ENCODE data around the gene IFITM1. TPM values are rescaled to one million over a fixed set of nuclear protein-coding genes. Genes with fewer than 3 reads are reported as not detected.

The IFITM1 gene
- total and polyA plus RNA-seq, 2 donors (not counting 3 experiments of a cell fraction or from before 2014, with no cell fraction given), result 11.5 to 24.6 TPM

GRCh38 chr11:290621-291231 lies 23.1 kb upstream of the IFITM1 start:
- Histone ChIP-seq H3K36me3 (ENCODE audit: control insufficient read depth in 2 of 2, extremely low read depth in 1 of 2, insufficient read depth in 2 of 2, low read length in 2 of 2) (peaks cover 0 to 8% of the 10 kb centered on the region in 2 experiments), H3K9me1 (replicated peaks; ENCODE audit: control insufficient read depth, extremely low read depth, insufficient read depth, low read length) (no peaks in the 10 kb centered on the region), H3K27me3 (ENCODE audit: control insufficient read depth in 2 of 2, insufficient read depth in 2 of 2, low read length in 2 of 2) (peaks cover 8% of the 10 kb centered on the region in 2 experiments), H3K79me2 (ENCODE audit: control insufficient read depth, insufficient read depth, low read length) (no peaks in the 10 kb centered on the region), H4K20me1 (replicated peaks; ENCODE audit: control insufficient read depth, extremely low read depth, insufficient read depth, low read length) (no peaks in the 10 kb centered on the region), H3K4me3 (replicated peaks in 1 of 3; ENCODE audit: insufficient read depth in 1 of 3, low read depth in 1 of 3, low read length in 3 of 3) (no peak overlapping the region), H2AFZ (ENCODE audit: low read depth, low read length) (no peak overlapping the region), H3K27ac (ENCODE audit: insufficient read depth, low read depth, low read length) (no peak overlapping the region), H3K4me2 (ENCODE audit: insufficient read depth, low read length) (no peak overlapping the region), H3K9me3 (replicated peaks; ENCODE audit: control insufficient read depth, insufficient read depth, low read length) (no peaks in the 10 kb centered on the region), H3K9ac (replicated peaks; ENCODE audit: extremely low read depth, insufficient read depth, low read length) (no peak overlapping the region), H3K4me1 (ENCODE audit: control insufficient read depth, extremely low read depth, insufficient read depth, low read length) (peaks cover 3% of the 10 kb centered on the region)
- ChIA-PET POLR2A (no interaction called here), CTCF (interaction anchor here (1.0 to 2.2 kb wide), 2 partner anchors 15 to 40 kb away, joined by 5 to 11 read pairs; no protein-coding TSS in a partner anchor)
- intact Hi-C loops (cut with micrococcal nuclease) (no loop called here), dilution Hi-C loops (cut with MboI; ENCODE audit: extremely low pct_ligation_motif_present, low sequenced_read_pairs) (no loop called here)
- BruUV-seq (replicated peaks), result no TSS peak
- DNase-seq (ENCODE audit: low read depth, low spot score), result no peak
- no peak for TF ChIP-seq GATA2 (IDR thresholded peaks at IDR 0.05; ENCODE audit: insufficient read depth, insufficient read length, low read depth, low read length)
- TF ChIP-seq EZH2 (IDR thresholded peaks at IDR 0.05; ENCODE audit: borderline replicate concordance, low read depth, low read length, severe bottlenecking), result no peak
- TF ChIP-seq MYC (IDR thresholded peaks at IDR 0.05; ENCODE audit: low read depth, low read length), result no peak
- no peak for TF ChIP-seq POLR2A (IDR thresholded peaks at IDR 0.05; ENCODE audit: low read depth, low read length)
- no peak for TF ChIP-seq FOS (IDR thresholded peaks at IDR 0.05; ENCODE audit: borderline replicate concordance, insufficient read depth, low read length)
- TF ChIP-seq, protein P1, sequence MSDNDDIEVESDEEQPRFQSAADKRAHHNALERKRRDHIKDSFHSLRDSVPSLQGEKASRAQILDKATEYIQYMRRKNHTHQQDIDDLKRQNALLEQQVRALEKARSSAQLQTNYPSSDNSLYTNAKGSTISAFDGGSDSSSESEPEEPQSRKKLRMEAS (IDR thresholded peaks at IDR 0.05; ENCODE audit: insufficient read depth, insufficient read length), result no peak
- TF ChIP-seq POLR2AphosphoS5 (IDR thresholded peaks at IDR 0.05; ENCODE audit: insufficient read depth, low read depth, low read length), result no peak
- TF ChIP-seq, protein P2, sequence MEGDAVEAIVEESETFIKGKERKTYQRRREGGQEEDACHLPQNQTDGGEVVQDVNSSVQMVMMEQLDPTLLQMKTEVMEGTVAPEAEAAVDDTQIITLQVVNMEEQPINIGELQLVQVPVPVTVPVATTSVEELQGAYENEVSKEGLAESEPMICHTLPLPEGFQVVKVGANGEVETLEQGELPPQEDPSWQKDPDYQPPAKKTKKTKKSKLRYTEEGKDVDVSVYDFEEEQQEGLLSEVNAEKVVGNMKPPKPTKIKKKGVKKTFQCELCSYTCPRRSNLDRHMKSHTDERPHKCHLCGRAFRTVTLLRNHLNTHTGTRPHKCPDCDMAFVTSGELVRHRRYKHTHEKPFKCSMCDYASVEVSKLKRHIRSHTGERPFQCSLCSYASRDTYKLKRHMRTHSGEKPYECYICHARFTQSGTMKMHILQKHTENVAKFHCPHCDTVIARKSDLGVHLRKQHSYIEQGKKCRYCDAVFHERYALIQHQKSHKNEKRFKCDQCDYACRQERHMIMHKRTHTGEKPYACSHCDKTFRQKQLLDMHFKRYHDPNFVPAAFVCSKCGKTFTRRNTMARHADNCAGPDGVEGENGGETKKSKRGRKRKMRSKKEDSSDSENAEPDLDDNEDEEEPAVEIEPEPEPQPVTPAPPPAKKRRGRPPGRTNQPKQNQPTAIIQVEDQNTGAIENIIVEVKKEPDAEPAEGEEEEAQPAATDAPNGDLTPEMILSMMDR (IDR thresholded peaks at IDR 0.05; ENCODE audit: extremely low read depth in 1 of 2, insufficient read depth in 1 of 2, low read depth in 1 of 2, low read length in 2 of 2), result no peak
- no peak for TF ChIP-seq JUN (IDR thresholded peaks at IDR 0.05; ENCODE audit: borderline replicate concordance, insufficient read depth, insufficient read length, low read depth)
- FAIRE-seq, result no peak
